Peyer's patch (tissue), 4 donors: ENCODE measurements around the gene GRIN3B. TPM values are rescaled to one million over a fixed set of nuclear protein-coding genes. Genes with fewer than 3 reads are reported as not detected.

ENCODE experiments used
- DNase-seq, 3 donors: peaks; one replicate each; pipeline ENCODE4 v3.0.0-alpha.2; 2017 to 2019
- H3K27ac ChIP-seq, 4 donors: fragments of 200-600 bp; sonication (generic); one replicate each; pipeline ENCODE4 v1.5.1; 2016 to 2019
- H3K27me3 ChIP-seq, 2 donors: fragments of 200-600 bp; sonication (generic); one replicate each; pipeline ENCODE4 v1.5.1; 2019
- H3K36me3 ChIP-seq, 3 donors: fragments of 200-600 bp; sonication (generic); one replicate each; pipeline ENCODE4 v1.5.1; 2016 to 2019
- H3K4me1 ChIP-seq, 4 donors: fragments of 200-600 bp; sonication (generic); one replicate each; pipeline ENCODE4 v1.5.1; 2016 to 2019
- H3K4me3 ChIP-seq, 4 donors: fragments of 200-600 bp; sonication (generic); 1 replicate in 3 of 4; 2 replicates in 1 of 4; pipeline ENCODE4 v1.5.1; 2016 to 2019; ENCODE audit warnings: mild to moderate bottlenecking in 1 of 4
- H3K9me3 ChIP-seq, 4 donors: fragments of 200-600 bp; sonication (generic); one replicate each; pipeline ENCODE4 v1.5.1; 2016 to 2019; ENCODE audit warnings: mild to moderate bottlenecking in 1 of 4
- POLR2A ChIP-seq, 2 donors: fragments of 450-650 bp; IDR thresholded peaks; one replicate each; pipeline ENCODE4 v1.5.1; 2017; ENCODE audit warnings: antibody characterized with exemption in 2 of 2, mild to moderate bottlenecking in 2 of 2, moderate library complexity in 2 of 2
- total RNA-seq, 4 donors: library from RNA; depleted of rRNA; stranded (reverse); fragments of >200 nt; gene quantifications; one replicate each; pipeline ENCODE4 v1.1.0, GENCODE V29; 2016
- TF ChIP-seq, protein P1 (sequence below), 6 experiments: fragments of 450-650 bp in 4 of 6; fragments of 200-600 bp in 2 of 6; sonication (generic) in 1 of 6; IDR thresholded peaks; one replicate each; pipeline ENCODE4 v1.5.1; 2017 to 2019; ENCODE audit warnings: antibody characterized with exemption in 6 of 6, mild to moderate bottlenecking in 3 of 6, moderate library complexity in 1 of 6

GRIN3B gene
- total RNA-seq, 4 donors from 2014 or later, result not detected

DNA sequence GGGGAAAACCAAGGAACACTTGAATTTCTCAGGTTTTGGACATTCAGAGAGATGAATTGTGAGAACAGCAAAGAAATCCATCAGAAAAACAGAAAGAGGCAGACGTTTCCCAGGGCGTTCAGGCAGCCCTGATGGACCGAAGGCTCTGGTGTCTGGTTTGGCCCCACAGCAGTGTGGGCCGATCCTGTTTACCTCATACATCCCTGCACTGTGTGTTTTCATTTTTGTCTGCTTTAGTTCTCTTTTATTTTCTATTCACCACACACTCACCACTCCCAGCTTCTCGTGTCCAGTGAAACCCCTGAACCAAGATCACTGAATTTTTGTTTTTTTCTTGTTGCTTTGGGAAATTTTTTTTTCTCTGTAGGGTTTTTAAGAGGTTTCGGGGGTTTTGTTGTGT, 27.9 kb upstream of the GRIN3B start:
- no peak overlapping the region for H3K4me3 ChIP-seq
- H3K4me1 ChIP-seq, result no peaks in the 10 kb centered on the region
- H3K27ac ChIP-seq, result no peak overlapping the region
- no peak for DNase-seq
- H3K27me3 ChIP-seq, result no peaks in the 10 kb centered on the region
- peaks cover 0 to 10% (median 2%) of the 10 kb centered on the region in 4 donors for H3K9me3 ChIP-seq
- peaks cover 0 to 38% (median 0%) of the 10 kb centered on the region in 3 donors for H3K36me3 ChIP-seq
- TF ChIP-seq POLR2A (IDR thresholded peaks at IDR 0.05), result no peak
- TF ChIP-seq, protein P1, sequence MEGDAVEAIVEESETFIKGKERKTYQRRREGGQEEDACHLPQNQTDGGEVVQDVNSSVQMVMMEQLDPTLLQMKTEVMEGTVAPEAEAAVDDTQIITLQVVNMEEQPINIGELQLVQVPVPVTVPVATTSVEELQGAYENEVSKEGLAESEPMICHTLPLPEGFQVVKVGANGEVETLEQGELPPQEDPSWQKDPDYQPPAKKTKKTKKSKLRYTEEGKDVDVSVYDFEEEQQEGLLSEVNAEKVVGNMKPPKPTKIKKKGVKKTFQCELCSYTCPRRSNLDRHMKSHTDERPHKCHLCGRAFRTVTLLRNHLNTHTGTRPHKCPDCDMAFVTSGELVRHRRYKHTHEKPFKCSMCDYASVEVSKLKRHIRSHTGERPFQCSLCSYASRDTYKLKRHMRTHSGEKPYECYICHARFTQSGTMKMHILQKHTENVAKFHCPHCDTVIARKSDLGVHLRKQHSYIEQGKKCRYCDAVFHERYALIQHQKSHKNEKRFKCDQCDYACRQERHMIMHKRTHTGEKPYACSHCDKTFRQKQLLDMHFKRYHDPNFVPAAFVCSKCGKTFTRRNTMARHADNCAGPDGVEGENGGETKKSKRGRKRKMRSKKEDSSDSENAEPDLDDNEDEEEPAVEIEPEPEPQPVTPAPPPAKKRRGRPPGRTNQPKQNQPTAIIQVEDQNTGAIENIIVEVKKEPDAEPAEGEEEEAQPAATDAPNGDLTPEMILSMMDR (IDR thresholded peaks at IDR 0.05), result no peak

DNA sequence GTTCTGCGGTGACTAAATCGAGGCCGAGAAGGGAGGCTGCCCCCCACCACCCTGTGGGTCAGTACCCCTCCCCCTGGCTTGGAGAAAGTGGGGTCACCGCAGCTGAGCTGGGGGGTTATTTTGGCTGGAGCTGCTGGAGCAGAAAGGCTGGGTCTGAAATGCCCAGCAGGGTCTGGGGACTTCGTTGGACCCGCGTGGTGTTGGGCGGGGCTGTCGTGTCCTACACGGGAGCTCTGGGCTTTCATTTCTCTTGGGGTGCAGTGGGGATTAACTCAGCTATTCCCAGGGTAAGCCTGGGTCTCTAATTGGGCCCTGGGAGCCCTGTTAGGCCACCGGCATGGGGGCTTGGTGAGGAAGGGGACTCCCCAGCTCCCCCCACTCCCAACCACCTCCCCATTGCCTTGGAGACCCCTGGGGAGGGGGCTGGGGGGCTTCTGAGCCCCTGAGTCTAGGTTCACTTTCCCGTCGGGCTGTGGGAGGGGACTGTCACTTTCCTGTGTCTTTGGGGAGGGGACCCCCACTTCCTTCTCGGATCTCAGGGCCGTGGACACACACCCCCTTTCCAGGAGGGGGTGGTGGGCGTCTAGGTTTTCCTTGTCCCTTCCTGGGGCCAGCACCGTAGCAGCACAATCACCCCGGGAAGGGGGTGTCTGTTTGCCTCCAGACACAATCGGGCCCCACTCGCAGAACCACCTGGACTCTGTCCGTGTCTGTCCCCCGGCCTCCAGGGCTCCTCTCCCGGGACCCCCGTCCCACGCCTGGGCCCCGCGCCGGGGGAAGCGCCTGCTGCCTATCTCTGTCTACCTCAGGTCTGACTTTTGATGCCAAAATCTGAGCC, 26.3 kb upstream of the GRIN3B start:
- no peak overlapping the region for H3K27ac ChIP-seq
- no peaks in the 10 kb centered on the region for H3K4me1 ChIP-seq
- H3K27me3 ChIP-seq, result no peaks in the 10 kb centered on the region
- no peak for TF ChIP-seq POLR2A (IDR thresholded peaks at IDR 0.05)
- TF ChIP-seq, protein P1 (IDR thresholded peaks at IDR 0.05), result no peak
- H3K36me3 ChIP-seq, result peaks cover 0 to 30% (median 0%) of the 10 kb centered on the region in 3 donors
- DNase-seq, result no peak
- H3K9me3 ChIP-seq, result peaks cover 0 to 10% (median 2%) of the 10 kb centered on the region in 4 donors
- no peak overlapping the region for H3K4me3 ChIP-seq

DNA sequence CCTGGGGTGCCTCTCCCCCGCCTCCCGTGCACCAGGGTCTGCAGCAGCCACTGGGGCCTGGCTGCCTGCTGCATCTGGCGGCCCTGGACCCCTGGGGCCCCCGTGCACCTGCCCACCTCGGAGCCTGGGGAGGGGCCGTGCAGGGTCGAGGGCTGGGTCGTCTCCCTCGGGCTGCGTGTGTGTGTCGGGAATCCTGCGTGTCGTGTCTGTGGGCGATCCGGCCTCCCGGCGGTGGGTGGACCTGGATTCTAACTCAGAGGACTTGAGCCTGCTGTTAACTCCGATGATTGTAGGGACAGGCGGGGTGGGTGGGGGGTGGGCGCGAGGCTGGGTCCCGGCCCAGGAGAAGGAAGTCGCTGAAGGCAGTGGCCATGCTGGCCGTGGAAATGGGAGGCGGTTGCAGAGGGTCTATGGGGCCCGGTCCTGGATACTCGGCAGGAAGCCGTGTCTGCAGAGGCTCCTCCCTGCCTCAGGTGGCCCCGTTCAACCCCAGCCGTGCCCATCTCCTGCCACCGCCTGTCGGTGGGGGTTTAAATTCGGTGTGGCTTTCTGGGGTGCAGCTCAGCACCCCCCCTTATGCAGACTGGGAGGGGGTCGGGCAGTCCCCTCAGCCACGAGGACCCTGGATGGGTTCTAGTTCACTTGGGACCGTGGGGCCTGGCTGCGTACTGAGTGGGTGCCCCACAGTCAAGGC, 25.5 kb upstream of the GRIN3B start:
- TF ChIP-seq, protein P1 (IDR thresholded peaks at IDR 0.05), result no peak
- no peak for TF ChIP-seq POLR2A (IDR thresholded peaks at IDR 0.05)
- Histone ChIP-seq H3K27ac (no peak overlapping the region), H3K9me3 (peaks cover 0 to 10% (median 2%) of the 10 kb centered on the region in 4 donors), H3K4me3 (no peak overlapping the region), H3K4me1 (no peaks in the 10 kb centered on the region), H3K27me3 (no peaks in the 10 kb centered on the region), H3K36me3 (peaks cover 0 to 23% (median 0%) of the 10 kb centered on the region in 3 donors)
- DNase-seq, result no peak

DNA sequence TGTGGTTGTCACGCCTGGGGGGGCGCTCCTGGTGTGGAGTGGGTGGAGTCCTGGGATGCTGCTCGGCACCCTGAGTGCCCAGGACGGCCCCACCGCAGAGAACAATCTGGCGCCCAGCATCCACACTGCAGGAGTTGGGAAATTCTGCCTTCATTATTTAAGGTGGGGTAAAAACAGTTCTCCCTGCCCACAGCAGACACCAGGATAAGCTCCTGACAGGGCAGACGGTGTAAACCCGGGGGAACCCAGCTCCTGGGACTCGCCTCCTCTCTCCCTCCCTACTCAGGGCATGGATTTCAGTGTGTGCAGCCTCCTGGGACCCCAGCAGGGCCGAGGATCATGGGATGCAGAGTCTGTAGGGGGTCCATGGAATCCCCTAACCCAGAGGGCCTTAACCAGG, 23.7 kb upstream of the GRIN3B start:
- no peak for DNase-seq
- Histone ChIP-seq H3K9me3 (no peaks in the 10 kb centered on the region), H3K27me3 (no peaks in the 10 kb centered on the region), H3K4me3 (no peak overlapping the region), H3K27ac (no peak overlapping the region), H3K4me1 (no peaks in the 10 kb centered on the region), H3K36me3 (peaks cover 0 to 5% (median 0%) of the 10 kb centered on the region in 3 donors)
- no peak for TF ChIP-seq POLR2A (IDR thresholded peaks at IDR 0.05)
- TF ChIP-seq, protein P1 (IDR thresholded peaks at IDR 0.05), result no peak

DNA sequence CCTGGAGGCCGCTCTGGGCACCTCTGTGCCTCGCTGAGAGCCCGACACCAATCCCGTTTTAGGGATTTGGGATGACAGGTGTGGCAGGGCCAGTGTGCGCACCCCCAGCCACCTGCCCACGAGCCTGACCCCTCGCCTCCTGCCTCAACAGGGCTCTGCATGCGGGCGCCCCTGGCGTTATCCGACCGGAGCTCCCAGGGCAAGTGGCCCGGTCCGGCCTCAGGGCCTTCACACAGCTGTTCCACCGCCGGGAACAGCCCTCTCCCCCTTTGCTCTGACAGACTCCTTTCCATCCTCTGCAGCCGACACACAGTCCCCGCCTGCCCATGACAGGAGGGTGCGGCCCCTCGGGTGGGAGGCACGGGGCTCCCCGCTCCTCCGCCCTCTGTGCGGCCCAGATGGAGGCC, 23.2 kb upstream of the GRIN3B start:
- no peaks in the 10 kb centered on the region for H3K36me3 ChIP-seq
- no peaks in the 10 kb centered on the region for H3K9me3 ChIP-seq
- H3K4me3 ChIP-seq, result no peak overlapping the region
- H3K27ac ChIP-seq, result no peak overlapping the region
- no peaks in the 10 kb centered on the region for H3K4me1 ChIP-seq
- no peak for DNase-seq
- H3K27me3 ChIP-seq, result no peaks in the 10 kb centered on the region
- TF ChIP-seq, protein P1 (IDR thresholded peaks at IDR 0.05), result no peak
- TF ChIP-seq POLR2A (IDR thresholded peaks at IDR 0.05), result no peak
